IMR-90 (cell line): ENCODE measurements around the gene TMEM52. TPM values are rescaled to one million over a fixed set of nuclear protein-coding genes. Genes with fewer than 3 reads are reported as not detected.

Experiments
- ATAC-seq: fragments of 200-7000 bp; cut with Tn5 transposase; 2 replicates; pipeline ENCODE4 v1.9.1; 2020; ENCODE audit warnings: low read depth, mild to moderate bottlenecking, moderate library complexity
- BruUV-seq: library from RNA; stranded (reverse); fragments of 400-500 nt; replicated peaks from 2 replicates; lab custom pipeline; 2021; lab: Mats Ljungman, UMichigan
- CTCF ChIA-PET: fragments of 300-600 bp; formaldehyde crosslinking; extraction: SDS; loops from one replicate; lab custom pipeline; 2021; ENCODE audit warnings: antibody characterized with exemption; lab: Yijun Ruan, JAX
- POLR2A ChIA-PET: fragments of 300-600 bp; sonication (Branson Sonifier 250); formaldehyde crosslinking; loops from one replicate; lab custom pipeline; 2022; ENCODE audit warnings: antibody characterized with exemption; ENCODE audit not compliant: unreplicated experiment; lab: Charles Lee
- DNase-seq: peaks from one replicate; pipeline ENCODE4 v3.0.0; 2013
- H2AFZ ChIP-seq: replicated peaks from 2 replicates; pipeline ENCODE3; 2013; ENCODE audit warnings: low read length, mild to moderate bottlenecking; ENCODE audit not compliant: poor library complexity
- H2AK5ac ChIP-seq: 2 replicates; pipeline ENCODE4 v1.6.1; 2013; ENCODE audit warnings: low read depth, low read length, inconsistent platforms
- H2AK9ac ChIP-seq: replicated peaks from 2 replicates; pipeline ENCODE3; 2013; ENCODE audit warnings: mild to moderate bottlenecking, low read depth, low read length, moderate library complexity; ENCODE audit not compliant: poor library complexity
- H2BK120ac ChIP-seq: 2 replicates; pipeline ENCODE4 v1.6.1; 2013; ENCODE audit warnings: low read depth, low read length, inconsistent platforms
- H2BK15ac ChIP-seq: 3 replicates; pipeline ENCODE4 v1.6.1; 2013; ENCODE audit warnings: low read depth, low read length, inconsistent platforms
- H2BK20ac ChIP-seq: 2 replicates; pipeline ENCODE4 v1.6.1; 2013; ENCODE audit warnings: low read depth, mild to moderate bottlenecking, inconsistent platforms, low read length, moderate library complexity
- H2BK5ac ChIP-seq: 2 replicates; pipeline ENCODE4 v1.6.1; 2013; ENCODE audit warnings: mild to moderate bottlenecking, low read depth, low read length, inconsistent platforms; ENCODE audit not compliant: poor library complexity, severe bottlenecking
- H3K14ac ChIP-seq: replicated peaks from 2 replicates; pipeline ENCODE4 v1.6.1; 2013; ENCODE audit warnings: low read depth, low read length, inconsistent platforms
- H3K18ac ChIP-seq: 2 replicates; pipeline ENCODE4 v1.6.1; 2013; ENCODE audit warnings: low read depth, low read length, control low read depth
- H3K23ac ChIP-seq: 2 replicates; pipeline ENCODE4 v1.6.1; 2013; ENCODE audit warnings: low read depth, low read length, inconsistent platforms
- H3K27ac ChIP-seq: 2 replicates; pipeline ENCODE4 v1.5.1; 2013; ENCODE audit warnings: mild to moderate bottlenecking, control low read depth, low read length; ENCODE audit not compliant: insufficient read depth
- H3K27me3 ChIP-seq: 2 replicates; pipeline ENCODE4 v1.6.1; 2013; ENCODE audit warnings: low read length; ENCODE audit not compliant: control insufficient read depth, insufficient read depth
- H3K36me3 ChIP-seq: 2 replicates; pipeline ENCODE4 v1.6.1; 2013; ENCODE audit warnings: low read length, mixed read lengths; ENCODE audit not compliant: control insufficient read depth, insufficient read depth
- H3K4ac ChIP-seq: 2 replicates; pipeline ENCODE4 v1.6.1; 2013; ENCODE audit warnings: low read depth, low read length, inconsistent platforms
- H3K4me1 ChIP-seq: 2 replicates; pipeline ENCODE4 v1.6.1; 2013; ENCODE audit warnings: low read length, mixed read lengths; ENCODE audit not compliant: control insufficient read depth, insufficient read depth
- H3K4me2 ChIP-seq: 2 replicates; pipeline ENCODE4 v1.6.1; 2013; ENCODE audit warnings: low read depth, mild to moderate bottlenecking, control low read depth, low read length, moderate library complexity
- H3K4me3 ChIP-seq: 2 replicates; pipeline ENCODE4 v1.5.1; 2013; ENCODE audit warnings: low read depth, mild to moderate bottlenecking, control low read depth, low read length, moderate library complexity; ENCODE audit not compliant: insufficient read depth
- H3K56ac ChIP-seq: 2 replicates; pipeline ENCODE4 v1.6.1; 2013; ENCODE audit warnings: low read length, inconsistent platforms; ENCODE audit not compliant: insufficient read depth; ENCODE audit errors: extremely low read depth
- H3K79me1 ChIP-seq, 2 experiments: 2 replicates each; pipeline ENCODE4 v1.6.1; 2013; ENCODE audit warnings: low read length in 2 of 2, inconsistent platforms in 1 of 2, low read depth in 1 of 2
- H3K9ac ChIP-seq: 2 replicates; pipeline ENCODE4 v1.6.1; 2013; ENCODE audit warnings: low read depth, low read length, control low read depth
- H3K9me1 ChIP-seq: 2 replicates; pipeline ENCODE4 v1.6.1; 2013; ENCODE audit warnings: low read length, inconsistent platforms; ENCODE audit not compliant: insufficient read depth
- H3K9me3 ChIP-seq: 2 replicates; pipeline ENCODE4 v1.6.1; 2013; ENCODE audit warnings: low read length; ENCODE audit not compliant: control insufficient read depth, insufficient read depth
- H4K20me1 ChIP-seq: 2 replicates; pipeline ENCODE4 v1.6.1; 2013; ENCODE audit warnings: low read length, inconsistent platforms; ENCODE audit not compliant: insufficient read depth
- H4K5ac ChIP-seq: 2 replicates; pipeline ENCODE4 v1.6.1; 2013; ENCODE audit warnings: mild to moderate bottlenecking, low read depth, low read length, control low read depth
- H4K8ac ChIP-seq, 2 experiments: 2 replicates each; pipeline ENCODE4 v1.6.1; 2013; ENCODE audit warnings: low read depth in 2 of 2, low read length in 2 of 2, control low read depth in 1 of 2, inconsistent platforms in 1 of 2
- H4K91ac ChIP-seq: 2 replicates; pipeline ENCODE4 v1.6.1; 2013; ENCODE audit warnings: low read depth, low read length, inconsistent platforms; ENCODE audit not compliant: insufficient read depth
- BHLHE40 ChIP-seq: fragments of 150-350 bp; IDR thresholded peaks from 2 replicates; pipeline ENCODE4 v1.6.1; 2016; ENCODE audit warnings: mild to moderate bottlenecking, low read depth, low read length
- CEBPB ChIP-seq: IDR thresholded peaks from 2 replicates; pipeline ENCODE4 v1.6.1; 2012; ENCODE audit warnings: low read depth, low read length, improper control_type of control experiment
- FOS ChIP-seq: fragments of 150-350 bp; IDR thresholded peaks from 2 replicates; pipeline ENCODE4 v1.6.1; 2016; ENCODE audit warnings: low read depth, low read length
- MAFK ChIP-seq: IDR thresholded peaks from 2 replicates; pipeline ENCODE4 v1.6.1; 2012; ENCODE audit warnings: low read depth, low read length, improper control_type of control experiment
- NFE2L2 ChIP-seq: fragments of 150-350 bp; IDR thresholded peaks from 2 replicates; pipeline ENCODE4 v1.6.1; 2016; ENCODE audit warnings: low read depth, mild to moderate bottlenecking, low read length
- WGBS, 2 experiments: methylation state at CpG; one replicate each; pipeline versions ENCODE4 v1.1.5 to v1.1.7; 2013; ENCODE audit warnings: missing lambda C conversion rate in 2 of 2; ENCODE audit not compliant: insufficient read length in 1 of 2; ENCODE audit errors: extremely low coverage in 2 of 2; 5-methylcytosine and 5-hydroxymethylcytosine counted together
- dilution Hi-C: fragments of 300-500 bp; cut with HindIII; formaldehyde crosslinking; loops from one replicate; pipeline ENCODE4 v1.14.3; 2018; ENCODE audit warnings: low sequenced_read_pairs; ENCODE audit not compliant: unreplicated experiment
- in situ Hi-C: fragments of 300-500 bp; cut with MboI; formaldehyde crosslinking; loops from 3 replicates; pipeline ENCODE4 v1.14.3; 2019; ENCODE audit warnings: low sequenced_read_pairs, inconsistent platforms, mixed read lengths
- intact Hi-C: fragments of 100-400 bp; cut with micrococcal nuclease; formaldehyde crosslinking; loops from 2 replicates; pipeline ENCODE4 v1.10.0; 2022
- polyA plus RNA-seq, 3 experiments: library from polyadenylated mRNA; depleted of rRNA; stranded (reverse); fragments of >200 nt; gene quantifications; 2 replicates each; pipeline ENCODE4 v1.2.3, GENCODE V29; 2012; ENCODE audit warnings: low replicate concordance in 1 of 3
- total RNA-seq: library from RNA; depleted of rRNA; stranded (reverse); fragments of >200 nt; gene quantifications from 2 replicates; pipeline ENCODE4 v1.2.3, GENCODE V29; 2012

TMEM52 gene
- total and polyA plus RNA-seq, 2 of the 4 experiments (the other 2 are of a cell fraction) = 0.54 to 1.3 TPM

DNA sequence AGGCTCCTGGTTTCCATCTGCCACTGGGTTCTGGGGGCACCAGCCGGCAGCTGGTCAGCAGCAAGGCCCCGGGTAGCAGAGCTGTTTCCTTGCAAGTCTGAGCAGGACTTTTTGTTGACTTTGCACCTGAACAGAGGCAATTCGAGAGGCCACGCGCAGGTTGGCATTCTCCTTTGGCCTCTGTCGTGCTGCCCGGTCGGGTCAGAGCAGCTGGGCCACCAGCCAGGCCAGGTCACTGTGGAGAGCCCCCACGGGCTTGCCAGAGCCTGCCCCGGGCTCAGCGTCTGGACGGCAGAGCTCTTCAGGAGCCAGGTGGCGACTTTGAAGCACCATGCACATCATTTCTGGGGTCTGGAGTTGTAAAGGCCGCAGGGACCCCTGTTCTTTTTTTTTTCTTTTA, 28.4 kb upstream of the TMEM52 start:
- Histone ChIP-seq H3K9me3 (no peaks in the 10 kb centered on the region), H3K4me2 (no peak overlapping the region), H3K79me1 (no peaks in the 10 kb centered on the region), H2AK9ac (no peak overlapping the region), H3K36me3 (no peaks in the 10 kb centered on the region), H3K4ac (no peak overlapping the region), H4K8ac (no peak overlapping the region), H2AK5ac (no peak overlapping the region), H2BK120ac (no peak overlapping the region), H3K18ac (no peak overlapping the region), H3K23ac (no peak overlapping the region), H3K56ac (no peak overlapping the region), H3K9me1 (0 out of 2 replicates have a peak, but pooled peaks cover 3% of the 10 kb centered on the region), H3K27ac (no peak overlapping the region), H2AFZ (no peak overlapping the region), H2BK15ac (no peak overlapping the region), H3K9ac (no peak overlapping the region), H3K4me3 (no peak overlapping the region), H2BK5ac (no peak overlapping the region), H3K4me1 (no peaks in the 10 kb centered on the region), H3K27me3 (peaks cover 35% of the 10 kb centered on the region), H4K91ac (no peak overlapping the region), H4K5ac (no peak overlapping the region), H3K14ac (no peak overlapping the region), H2BK20ac (no peak overlapping the region), H4K20me1 (no peaks in the 10 kb centered on the region)
- 52% methylated on average over 12 of the region's 14 CpGs; no CpG with 5 or more reads in 1 of the 2 experiments for WGBS, 2 experiments
- BruUV-seq = no TSS peak
- no peak for ATAC-seq
- in situ Hi-C loops (no loop called here), dilution Hi-C loops (no loop called here), intact Hi-C loops (no loop called here)
- ChIA-PET POLR2A (no interaction called here), CTCF (no interaction called here)
- TF ChIP-seq MAFK = no peak
- no peak for TF ChIP-seq CEBPB
- no peak for TF ChIP-seq FOS
- TF ChIP-seq BHLHE40 = no peak
- TF ChIP-seq NFE2L2 = no peak
- DNase-seq = no peak
